HG02973 (cell line): ENCODE results near the gene HTR3B.
"Not testable (repeated sequence)": the region's sequence is repeated elsewhere in the genome, so short reads cannot be mapped to it uniquely, and the experiment has no call there.

Experiments used
- ATAC-seq: cut with Tn5 transposase; IDR thresholded peaks from one replicate; pipeline ENCODE4 v1.9.1; 2021; ENCODE audit warnings: moderate library complexity; ENCODE audit not compliant: unreplicated experiment

HTR3B gene

DNA sequence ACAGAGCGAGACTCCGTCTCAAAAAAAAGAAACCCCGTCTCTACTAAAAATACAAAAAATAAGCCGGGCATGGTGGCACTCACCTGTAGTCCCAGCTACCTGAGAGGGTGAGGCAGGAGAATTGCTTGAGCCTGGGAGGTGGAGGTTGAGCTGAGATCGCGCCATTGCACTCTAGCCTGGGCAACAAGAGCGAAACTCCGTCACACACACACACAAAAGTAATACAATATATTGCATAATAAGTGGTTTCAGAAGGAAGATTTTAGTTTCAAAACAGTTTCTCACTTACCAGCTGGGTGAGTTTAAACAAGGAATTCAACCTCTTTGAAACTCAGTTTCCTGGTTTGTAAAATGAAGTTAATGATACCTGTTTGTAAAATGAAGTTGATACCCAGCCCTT lies 37.7 kb downstream of the HTR3B start:
- no peak for ATAC-seq

DNA sequence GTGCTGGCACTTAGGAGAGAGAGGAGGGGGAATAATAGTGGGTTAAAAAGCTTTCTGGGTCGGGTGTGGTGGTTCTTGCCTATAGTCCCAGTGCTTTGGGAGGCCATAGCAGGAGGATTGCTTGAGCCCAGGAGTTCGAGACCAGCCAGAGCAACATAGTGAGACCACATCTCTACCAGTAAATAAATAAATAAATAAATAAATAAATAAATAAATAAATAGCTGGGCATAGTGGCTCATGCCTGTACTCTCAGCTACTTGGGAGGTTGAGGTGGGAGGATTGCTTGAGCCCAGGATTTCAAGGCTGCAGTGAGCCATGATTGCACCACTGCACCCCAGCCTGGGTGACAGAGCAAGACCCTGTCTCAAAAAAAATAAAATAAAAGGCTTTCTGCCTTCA lies 41.6 kb downstream of the HTR3B start:
- not testable (repeated sequence) for ATAC-seq

GRCh38 chr11:113947994-113948393 lies 43.4 kb downstream of the HTR3B start:
- ATAC-seq = no peak

DNA sequence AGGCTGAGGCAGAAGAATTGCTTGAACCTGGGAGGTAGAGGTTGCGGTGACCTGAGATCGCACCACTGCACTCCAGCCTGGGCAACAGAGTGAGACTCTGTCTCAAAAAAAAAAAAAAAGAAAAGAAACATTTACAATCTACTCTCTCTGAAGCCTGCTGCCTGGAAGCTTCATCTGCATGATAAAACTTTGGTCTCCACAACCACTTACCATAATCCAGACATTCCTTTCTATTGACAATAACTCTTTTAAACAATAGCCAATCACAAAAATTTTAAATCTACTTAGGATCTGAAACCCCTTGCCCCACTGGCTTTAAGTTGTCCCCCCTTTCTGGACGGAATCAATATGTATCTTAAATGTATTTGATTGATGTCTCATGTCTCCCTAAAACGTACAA lies 45.3 kb downstream of the HTR3B start:
- ATAC-seq = no peak

DNA sequence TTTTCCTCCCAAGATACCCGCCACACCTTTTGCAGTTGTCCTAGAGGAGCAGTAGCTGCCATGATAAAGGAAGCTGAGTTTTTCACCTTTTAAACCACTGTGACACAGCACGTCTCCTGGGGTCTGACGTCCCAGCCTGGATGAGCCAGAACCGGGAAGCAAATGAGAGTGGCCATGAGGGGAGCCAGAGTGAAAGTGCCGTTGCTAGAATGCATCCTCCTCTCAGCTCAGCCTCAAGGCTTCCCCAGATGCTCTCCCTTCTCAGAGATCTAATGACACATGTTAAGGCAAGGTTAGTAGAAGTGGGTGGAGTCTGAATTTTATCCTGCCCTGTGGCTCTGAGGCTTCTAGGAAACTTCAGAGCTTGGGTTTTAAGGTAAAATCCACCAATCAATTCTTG lies 46.9 kb downstream of the HTR3B start:
- ATAC-seq = no peak

DNA sequence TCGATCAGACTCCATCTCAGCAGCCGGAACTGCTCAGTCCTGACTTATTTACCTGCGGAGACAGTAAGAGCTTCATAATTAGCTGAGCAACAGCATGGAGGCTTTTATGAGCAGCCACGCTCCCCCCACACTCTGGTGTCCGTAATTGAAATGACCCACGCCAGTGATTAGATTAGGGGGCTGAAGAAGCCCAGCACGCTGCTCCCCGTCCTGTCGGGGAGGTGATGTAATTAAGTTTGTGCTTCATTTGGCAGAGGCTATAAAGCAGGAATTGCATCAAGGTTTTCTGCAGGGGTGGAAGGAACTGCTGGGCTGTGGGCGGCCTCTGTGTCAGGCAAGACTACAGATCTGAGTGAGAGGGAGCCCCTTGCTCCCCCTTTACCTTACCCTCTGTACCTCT lies 47.5 kb downstream of the HTR3B start:
- no peak for ATAC-seq

GRCh38 chr11:113952588-113952987 lies 48.0 kb downstream of the HTR3B start:
- ATAC-seq = no peak

DNA sequence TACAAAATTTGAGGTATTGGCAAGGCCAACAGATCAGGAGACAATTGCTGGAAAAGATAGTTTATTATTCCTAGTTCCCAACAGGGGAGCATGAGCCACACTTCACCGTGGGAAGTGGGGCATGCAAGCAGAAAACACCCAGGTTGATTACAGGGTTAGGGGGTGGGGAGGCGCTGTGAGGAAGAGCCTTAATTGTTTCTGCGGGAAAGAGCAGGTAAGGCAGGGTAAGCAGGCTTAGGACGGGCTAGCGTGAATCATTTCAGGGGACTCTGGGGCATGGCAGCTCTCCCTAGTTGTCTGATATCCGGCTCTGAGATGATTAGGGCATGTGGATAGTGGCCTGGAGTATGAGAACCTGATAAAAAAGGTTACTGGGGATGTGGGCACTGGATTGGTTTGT lies 49.6 kb downstream of the HTR3B start:
- ATAC-seq = no peak

DNA sequence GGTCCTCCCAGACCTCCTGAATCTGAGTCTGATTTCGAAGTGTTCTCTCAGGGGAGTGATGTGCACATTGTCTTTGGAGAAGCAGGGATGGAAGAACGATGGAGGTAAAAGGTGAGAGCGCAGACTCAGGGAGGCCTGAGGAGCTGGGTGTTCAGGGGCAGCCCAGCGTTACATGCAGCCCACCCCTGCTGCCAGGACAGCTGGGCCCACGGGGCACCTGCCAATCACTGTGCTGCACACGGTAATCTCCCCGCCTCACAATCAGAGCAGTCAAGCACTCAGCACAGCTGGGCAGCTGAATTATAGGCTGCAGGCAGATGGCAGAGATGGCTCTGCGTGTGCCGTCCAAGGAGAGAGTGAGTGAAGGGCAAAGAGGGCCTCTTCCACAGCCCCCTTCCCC lies 52.4 kb downstream of the HTR3B start:
- ATAC-seq = no peak

GRCh38 chr11:113960702-113961330 lies 56.2 kb downstream of the HTR3B start:
- no peak for ATAC-seq

DNA sequence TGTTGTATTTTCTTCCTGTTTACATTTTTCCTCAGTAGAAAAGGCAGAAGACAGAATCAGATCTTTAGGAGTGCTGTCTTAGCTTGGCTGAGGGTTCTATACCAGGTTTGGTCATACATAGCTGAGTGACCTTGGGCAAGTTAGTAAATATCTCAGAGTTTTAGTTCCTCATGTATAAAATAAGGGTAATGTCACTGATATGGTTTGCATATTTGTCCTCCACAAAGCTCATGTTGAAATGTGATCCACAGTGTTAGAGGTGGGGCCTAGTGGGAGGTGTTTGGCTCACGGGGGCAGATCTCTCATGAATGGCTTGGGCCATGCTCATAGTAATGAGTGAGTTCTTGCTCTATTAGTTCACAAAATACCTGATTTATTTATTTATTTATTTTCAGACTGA lies 62.8 kb downstream of the HTR3B start:
- ATAC-seq = no peak

- ATAC-seq = no peak
Observed at GRCh38 chr11:113971506-113972195, 67.1 kb downstream of the HTR3B start.

DNA sequence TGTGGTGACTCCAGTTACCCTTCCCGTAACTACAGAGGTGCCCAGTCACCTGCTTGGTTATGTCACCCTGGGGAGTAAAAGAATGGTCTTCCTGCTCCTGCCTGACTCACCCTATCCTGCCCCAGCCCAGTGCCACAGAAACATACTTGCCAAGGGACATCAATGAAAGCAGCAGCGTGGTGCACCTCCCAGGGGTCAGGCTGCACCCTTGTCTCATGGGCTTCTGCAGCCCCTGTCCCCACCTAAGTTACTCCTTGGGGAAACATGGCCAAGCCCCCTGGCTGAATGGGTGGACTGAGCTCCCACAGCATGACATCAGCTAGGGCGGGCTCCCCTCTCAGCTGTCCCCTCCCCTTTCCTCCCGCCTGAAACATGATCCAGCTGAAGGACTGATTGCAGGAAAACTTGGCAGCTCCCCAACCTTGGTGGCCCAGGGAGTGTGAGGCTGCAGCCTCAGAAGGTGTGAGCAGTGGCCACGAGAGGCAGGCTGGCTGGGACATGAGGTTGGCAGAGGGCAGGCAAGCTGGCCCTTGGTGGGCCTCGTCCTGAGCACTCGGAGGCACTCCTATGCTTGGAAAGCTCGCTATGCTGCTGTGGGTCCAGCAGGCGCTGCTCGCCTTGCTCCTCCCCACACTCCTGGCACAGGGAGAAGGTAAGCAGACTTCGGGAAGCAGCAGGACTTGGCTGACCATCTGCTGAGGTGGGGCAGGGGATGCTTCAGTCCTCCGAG lies 70.3 kb downstream of the HTR3B start, which contains the start of gene HTR3A:
Gene HTR3A, plus strand, starts transcription at position 368 of the 730 bp plus-strand sequence. Its CDS starts 218 bp downstream, at position 586.
- ATAC-seq = no peak

- ATAC-seq = no peak
Observed at GRCh38 chr11:113977071-113977490, 72.5 kb downstream of the HTR3B start.

DNA sequence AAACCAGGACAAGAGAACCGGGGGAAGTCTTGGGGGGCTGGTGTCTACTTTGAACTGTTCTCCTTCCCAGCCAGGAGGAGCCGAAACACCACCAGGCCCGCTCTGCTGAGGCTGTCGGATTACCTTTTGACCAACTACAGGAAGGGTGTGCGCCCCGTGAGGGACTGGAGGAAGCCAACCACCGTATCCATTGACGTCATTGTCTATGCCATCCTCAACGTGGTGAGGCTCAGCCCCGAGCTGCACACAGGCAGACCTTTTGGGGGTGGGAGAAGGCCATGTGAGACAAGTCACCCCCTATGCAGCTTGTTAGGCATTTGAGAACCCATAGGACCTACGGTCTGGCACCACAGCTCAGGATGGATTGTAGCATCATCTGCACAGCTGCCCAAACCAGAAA lies 73.1 kb downstream of the HTR3B start:
- ATAC-seq = no peak

- ATAC-seq = no peak
Observed at GRCh38 chr11:113979431-113979830, 74.8 kb downstream of the HTR3B start.

DNA sequence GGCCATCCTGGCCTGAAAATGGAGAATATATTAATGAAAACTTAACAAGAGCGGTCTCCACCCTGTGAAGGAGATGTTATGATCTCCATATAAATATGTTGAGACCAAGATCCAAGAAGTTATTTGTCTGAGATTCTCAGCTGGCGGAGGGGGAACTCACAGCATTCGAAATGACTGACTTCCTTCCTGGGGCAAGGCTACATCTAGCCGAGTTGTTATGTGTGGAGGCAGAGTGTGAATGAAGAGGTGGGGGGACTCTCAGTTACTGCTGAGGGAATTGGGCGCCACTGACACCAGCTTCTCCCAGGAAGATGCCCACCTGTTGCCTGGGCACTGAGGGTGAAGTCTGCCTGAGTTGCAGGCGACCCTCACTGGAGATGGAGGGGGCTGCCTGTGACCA lies 76.2 kb downstream of the HTR3B start:
- ATAC-seq = no peak

GRCh38 chr11:113982306-113982705 lies 77.7 kb downstream of the HTR3B start:
- no peak for ATAC-seq

DNA sequence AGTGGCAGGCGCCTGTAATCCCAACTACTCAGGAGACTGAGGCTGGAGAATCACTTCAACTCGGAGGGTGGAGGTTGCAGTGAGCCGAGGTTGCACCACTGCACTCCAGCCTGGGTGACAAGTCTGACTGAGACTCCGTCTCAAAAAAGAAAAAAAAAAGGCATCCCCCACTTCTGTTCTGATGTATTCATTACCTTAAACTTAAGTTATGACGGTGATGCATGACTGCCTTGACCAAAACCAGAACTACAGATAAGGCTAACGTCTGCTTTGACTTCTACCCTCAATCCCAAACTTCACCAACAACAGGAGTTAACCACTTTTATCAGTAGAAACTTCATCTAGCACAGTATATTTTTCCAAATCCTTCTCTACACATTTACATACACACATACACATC lies 80.2 kb downstream of the HTR3B start:
- ATAC-seq = no peak

DNA sequence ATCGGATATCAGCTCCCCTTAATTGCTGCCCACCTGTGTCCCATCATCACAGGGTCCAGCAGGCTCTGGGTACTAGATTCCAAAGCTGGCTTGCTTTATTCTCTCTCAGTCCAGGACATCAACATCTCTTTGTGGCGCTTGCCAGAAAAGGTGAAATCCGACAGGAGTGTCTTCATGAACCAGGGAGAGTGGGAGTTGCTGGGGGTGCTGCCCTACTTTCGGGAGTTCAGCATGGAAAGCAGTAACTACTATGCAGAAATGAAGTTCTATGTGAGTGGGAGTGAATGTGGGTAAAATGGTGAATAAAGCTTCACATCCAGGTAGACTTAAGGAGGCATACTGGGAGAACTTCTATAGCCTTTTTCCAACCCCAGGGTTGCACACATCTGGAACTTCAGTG lies 81.3 kb downstream of the HTR3B start:
- ATAC-seq = no peak

- ATAC-seq = no peak
Observed at GRCh38 chr11:113986351-113987140, 82.0 kb downstream of the HTR3B start.
